WTC11 (cell line): ENCODE data around the gene ZNF680. TPM values are rescaled to one million over a fixed set of nuclear protein-coding genes. Genes with fewer than 3 reads are reported as not detected.

ENCODE experiments used
- ATAC-seq: fragments of 200-7000 bp; cut with Tn5 transposase; 2 replicates; pipeline ENCODE4 v1.10.0; 2021; ENCODE audit warnings: mild to moderate bottlenecking, moderate library complexity
- CTCF ChIA-PET: fragments of 300-600 bp; sonication (Branson Sonifier 250); formaldehyde crosslinking; loops from one replicate; lab custom pipeline; 2021; ENCODE audit warnings: antibody characterized with exemption; lab: Charles Lee
- POLR2A ChIA-PET: fragments of 350-600 bp; sonication (Branson Sonifier 250); formaldehyde crosslinking; loops from one replicate; lab custom pipeline; 2021; ENCODE audit warnings: antibody characterized with exemption; lab: Charles Lee
- DNase-seq: peaks from one replicate; pipeline ENCODE4 v3.0.0; 2021; ENCODE audit warnings: low spot score
- H3K27ac Mint-ChIP-seq: 2 replicates; pipeline ENCODE4 v1.8.0; 2021; ENCODE audit warnings: mixed read lengths
- H3K27me3 Mint-ChIP-seq: 2 replicates; pipeline ENCODE4 v1.8.0; 2021; ENCODE audit warnings: low read depth, mild to moderate bottlenecking, moderate library complexity, mixed read lengths
- H3K36me3 Mint-ChIP-seq: 2 replicates; pipeline ENCODE4 v1.8.0; 2021; ENCODE audit warnings: mixed read lengths
- H3K4me1 Mint-ChIP-seq: 2 replicates; pipeline ENCODE4 v1.8.0; 2022; ENCODE audit warnings: mixed read lengths
- H3K4me3 Mint-ChIP-seq: 2 replicates; pipeline ENCODE4 v1.8.0; 2021; ENCODE audit warnings: mild to moderate bottlenecking, moderate library complexity, mixed read lengths
- H3K9me3 Mint-ChIP-seq: 2 replicates; pipeline ENCODE4 v1.8.0; 2021; ENCODE audit warnings: mixed read lengths
- ATF3 ChIP-seq: sonication (generic); formaldehyde crosslinking; conservative IDR thresholded peaks from 2 replicates; pipeline ENCODE4 v1.8.1; 2022; ENCODE audit warnings: mild to moderate bottlenecking, missing genetic modification reagents
- ETV6 ChIP-seq: sonication (generic); formaldehyde crosslinking; IDR thresholded peaks from 2 replicates; pipeline ENCODE4 v1.8.1; 2022; ENCODE audit warnings: mild to moderate bottlenecking, missing genetic modification reagents
- FOXJ3 ChIP-seq: sonication (generic); formaldehyde crosslinking; IDR thresholded peaks from 2 replicates; pipeline ENCODE4 v1.9.0; 2021; ENCODE audit warnings: missing genetic modification reagents, mild to moderate bottlenecking, borderline replicate concordance
- FOXK1 ChIP-seq: sonication (generic); formaldehyde crosslinking; IDR thresholded peaks from 2 replicates; pipeline ENCODE4 v1.8.0; 2022; ENCODE audit warnings: mild to moderate bottlenecking, moderate library complexity, missing genetic modification reagents
- FOXP1 ChIP-seq: sonication (generic); formaldehyde crosslinking; IDR thresholded peaks from 2 replicates; pipeline ENCODE4 v1.8.0; 2022; ENCODE audit warnings: missing genetic modification reagents, mild to moderate bottlenecking, moderate library complexity, borderline replicate concordance
- HMGA2 ChIP-seq: fragments of 250-450 bp; sonication (Bioruptor Pico); IDR thresholded peaks from 2 replicates; pipeline ENCODE4 v1.4.0; 2021; ENCODE audit warnings: mild to moderate bottlenecking, moderate library complexity
- HMGXB4 ChIP-seq: sonication (generic); formaldehyde crosslinking; IDR thresholded peaks from 2 replicates; pipeline ENCODE4 v1.8.1; 2023; ENCODE audit warnings: mild to moderate bottlenecking, moderate library complexity, missing genetic modification reagents
- NFATC4 ChIP-seq: fragments of 250-450 bp; sonication (Bioruptor Pico); IDR thresholded peaks from 2 replicates; pipeline ENCODE4 v1.9.0; 2021; ENCODE audit warnings: mild to moderate bottlenecking
- ZNF532 ChIP-seq: fragments of 250-450 bp; sonication (Bioruptor Pico); IDR thresholded peaks from 2 replicates; pipeline ENCODE4 v1.9.0; 2021; ENCODE audit warnings: mild to moderate bottlenecking, borderline replicate concordance
- total RNA-seq: library from RNA; stranded (reverse); gene quantifications from 3 replicates; pipeline ENCODE4 v1.2.3, GENCODE V29; 2021

The ZNF680 gene
- total RNA-seq, 1 experiment from 2014 or later: 13.9 TPM

- DNase-seq (peak; percentile 8), ATAC-seq (peak; percentile 55)
- Mint-ChIP-seq H3K4me3 (no peak overlapping the region), H3K36me3 (peaks cover 40% of the 10 kb centered on the region), H3K4me1 (no peaks in the 10 kb centered on the region), H3K9me3 (peaks cover 55% of the 10 kb centered on the region), H3K27ac (no peak overlapping the region), H3K27me3 (peaks cover 5% of the 10 kb centered on the region; the same call in 1 of the 2 replicates)
- ChIA-PET POLR2A (no interaction called here), CTCF (no interaction called here)
- TF ChIP-seq HMGXB4 (CRISPR knock-in tag): no peak
- TF ChIP-seq ETV6 (CRISPR knock-in tag): no peak
- no peak for TF ChIP-seq FOXP1 (CRISPR knock-in tag)
- no peak for TF ChIP-seq FOXJ3 (CRISPR knock-in tag)
- TF ChIP-seq ZNF532: no peak
- no peak for TF ChIP-seq FOXK1 (CRISPR knock-in tag)
Observed at GRCh38 chr7:64494912-64495461, 67.9 kb downstream of the ZNF680 start.

GRCh38 chr7:64485623-64486022, 77.2 kb downstream of the ZNF680 start:
- POLR2A ChIA-PET: no interaction called here
- CTCF ChIA-PET: no interaction called here
- TF ChIP-seq ATF3 (CRISPR knock-in tag) (no peak), HMGA2 (CRISPR knock-in tag) (no peak), NFATC4 (CRISPR knock-in tag) (no peak), HMGXB4 (CRISPR knock-in tag) (no peak)
- H3K27me3 Mint-ChIP-seq: peaks cover 10% of the 10 kb centered on the region
- ATAC-seq: no peak
- no peak for DNase-seq
- H3K4me1 Mint-ChIP-seq: no peaks in the 10 kb centered on the region
- H3K9me3 Mint-ChIP-seq: peaks cover 82% of the 10 kb centered on the region
- H3K27ac Mint-ChIP-seq: no peak overlapping the region
- H3K36me3 Mint-ChIP-seq: peaks cover 74% of the 10 kb centered on the region
- no peak overlapping the region for H3K4me3 Mint-ChIP-seq

Other genes starting within 250 kb of the ZNF680 start
- 0.02 to 0.07 TPM (median 0.02 TPM) in 3 replicates for gene ZNF736, start 249.1 kb downstream of the ZNF680 start, total RNA-seq
- gene ZNF107, start 103.1 kb upstream of the ZNF680 start, total RNA-seq: 13.1 to 14.7 TPM (median 13.7 TPM) in 3 replicates
- gene ZNF138, start 231.4 kb upstream of the ZNF680 start, total RNA-seq: 15.4 to 21.4 TPM (median 16.0 TPM) in 3 replicates